Measurements from ENCODE around the gene GMIP.
A peak's percentile ranks its signal among the peaks of the same experiment; 100 is the strongest.

GMIP gene

GRCh38 chr19:19623383-19623782 is 20.1 kb downstream of the GMIP start:
- Histone ChIP-seq H3K79me2 (ENCODE audit: control insufficient read depth, low read length) (no peaks in the 10 kb centered on the region), H3K4me3 (ENCODE audit: low read length) (no peak overlapping the region), H3K27ac (ENCODE audit: low read depth, low read length) (no peak overlapping the region), H3K9me3 (ENCODE audit: control insufficient read depth, insufficient read depth, low read length) (no peaks in the 10 kb centered on the region), H3K9me2 (replicated peaks; ENCODE audit: control insufficient read depth, low read length) (no peaks in the 10 kb centered on the region), H3K27me3 (ENCODE audit: control insufficient read depth, low read length) (no peaks in the 10 kb centered on the region), H4K20me1 (ENCODE audit: control insufficient read depth, insufficient read depth, low read depth, low read length) (no peaks in the 10 kb centered on the region), H3K4me2 (ENCODE audit: low read length) (no peak overlapping the region), H3F3A (ENCODE audit: control insufficient read depth, insufficient read depth) (no peaks in the 10 kb centered on the region), H3K4me1 (ENCODE audit: control insufficient read depth, low read length) (peaks cover 24% of the 10 kb centered on the region), H3K36me3 (ENCODE audit: control insufficient read depth, low read length) (peaks cover 3% of the 10 kb centered on the region; the same call in 1 of the 2 replicates)
- TF ChIP-seq EZH2phosphoT487 (IDR thresholded peaks at IDR 0.05; ENCODE audit: borderline replicate concordance, low read length) (no peak), CTCF (IDR thresholded peaks at IDR 0.05; ENCODE audit: low read depth, low read length, poor library complexity, severe bottlenecking) (no peak)

- H3K9me3 ChIP-seq (ENCODE audit: control insufficient read depth, insufficient read depth, low read length): no peaks in the 10 kb centered on the region
Observed at GRCh38 chr19:19619849-19620210, 23.6 kb downstream of the GMIP start.

GRCh38 chr19:19619181-19619848 is 24.1 kb downstream of the GMIP start:
- no peaks in the 10 kb centered on the region for H3K9me3 ChIP-seq (ENCODE audit: control insufficient read depth, insufficient read depth, low read length)
- no peaks in the 10 kb centered on the region for H3F3A ChIP-seq (ENCODE audit: control insufficient read depth, insufficient read depth)
- no peaks in the 10 kb centered on the region for H3K27me3 ChIP-seq (ENCODE audit: control insufficient read depth, low read length)
- H3K27ac ChIP-seq (ENCODE audit: low read depth, low read length): no peak overlapping the region
- H3K9me2 ChIP-seq (replicated peaks; ENCODE audit: control insufficient read depth, low read length): no peaks in the 10 kb centered on the region
- H3K4me1 ChIP-seq (ENCODE audit: control insufficient read depth, low read length): peaks cover 24% of the 10 kb centered on the region
- peak overlapping the region; percentile 83 for H3K4me2 ChIP-seq (ENCODE audit: low read length)
- peaks cover 3% of the 10 kb centered on the region; the same call in 1 of the 2 replicates for H3K36me3 ChIP-seq (ENCODE audit: control insufficient read depth, low read length)
- no peaks in the 10 kb centered on the region for H4K20me1 ChIP-seq (ENCODE audit: control insufficient read depth, insufficient read depth, low read depth, low read length)
- TF ChIP-seq EZH2phosphoT487 (IDR thresholded peaks at IDR 0.05; ENCODE audit: borderline replicate concordance, low read length) (no peak), CTCF (IDR thresholded peaks at IDR 0.05; ENCODE audit: low read depth, low read length, poor library complexity, severe bottlenecking) (no peak)
- peak overlapping the region; percentile 80 for H3K4me3 ChIP-seq (ENCODE audit: low read length)
- no peaks in the 10 kb centered on the region for H3K79me2 ChIP-seq (ENCODE audit: control insufficient read depth, low read length)

More at GRCh38 chr19:19619849-19620210, 23.6 kb downstream of the GMIP start:
- Histone ChIP-seq H3K27ac (ENCODE audit: low read depth, low read length) (no peak overlapping the region), H3K4me2 (ENCODE audit: low read length) (no peak overlapping the region), H3K27me3 (ENCODE audit: control insufficient read depth, low read length) (no peaks in the 10 kb centered on the region), H4K20me1 (ENCODE audit: control insufficient read depth, insufficient read depth, low read depth, low read length) (no peaks in the 10 kb centered on the region), H3K79me2 (ENCODE audit: control insufficient read depth, low read length) (no peaks in the 10 kb centered on the region), H3K9me2 (replicated peaks; ENCODE audit: control insufficient read depth, low read length) (no peaks in the 10 kb centered on the region), H3K36me3 (ENCODE audit: control insufficient read depth, low read length) (peaks cover 3% of the 10 kb centered on the region; the same call in 1 of the 2 replicates), H3K4me3 (ENCODE audit: low read length) (no peak overlapping the region), H3F3A (ENCODE audit: control insufficient read depth, insufficient read depth) (no peaks in the 10 kb centered on the region), H3K4me1 (ENCODE audit: control insufficient read depth, low read length) (peaks cover 27% of the 10 kb centered on the region)
- TF ChIP-seq EZH2phosphoT487 (IDR thresholded peaks at IDR 0.05; ENCODE audit: borderline replicate concordance, low read length) (no peak), CTCF (IDR thresholded peaks at IDR 0.05; ENCODE audit: low read depth, low read length, poor library complexity, severe bottlenecking) (no peak)
